Liver (tissue), 9 donors: Measurements from ENCODE around the gene PAQR4. TPM values are rescaled to one million over a fixed set of nuclear protein-coding genes. Genes with fewer than 3 reads are reported as not detected.

ENCODE experiments used
- DNase-seq: peaks from one replicate; pipeline ENCODE4 v3.0.0-alpha.2; 2017; ENCODE audit warnings: low spot score
- H3K27ac ChIP-seq, 2 donors: one replicate each; pipeline ENCODE4 v1.7.0; 2013; ENCODE audit warnings: inconsistent platforms in 2 of 2, low read length in 2 of 2, control low read depth in 1 of 2, low read depth in 1 of 2, mild to moderate bottlenecking in 1 of 2
- H3K27me3 ChIP-seq, 4 donors: one replicate each; pipeline versions ENCODE4 v1.6.1 to v1.7.0; 2013; ENCODE audit warnings: low read length in 3 of 4, inconsistent platforms in 1 of 4, mild to moderate bottlenecking in 1 of 4, moderate library complexity in 1 of 4; ENCODE audit not compliant: control insufficient read depth in 4 of 4, insufficient read depth in 4 of 4
- H3K36me3 ChIP-seq, 4 donors: one replicate each; pipeline versions ENCODE4 v1.6.1 to v1.7.0; 2013; ENCODE audit warnings: low read length in 3 of 4, mild to moderate bottlenecking in 3 of 4, low read depth in 1 of 4, moderate library complexity in 1 of 4; ENCODE audit not compliant: control insufficient read depth in 4 of 4, insufficient read depth in 3 of 4
- H3K4me1 ChIP-seq, 4 donors: one replicate each; pipeline versions ENCODE4 v1.6.1 to v1.7.0; 2013; ENCODE audit warnings: low read length in 3 of 4, mild to moderate bottlenecking in 3 of 4, moderate library complexity in 1 of 4; ENCODE audit not compliant: control insufficient read depth in 4 of 4, insufficient read depth in 4 of 4
- H3K4me3 ChIP-seq, 3 donors: one replicate each; pipeline versions ENCODE4 v1.6.1 to v1.7.0; 2013; ENCODE audit warnings: low read length in 3 of 3, control low read depth in 1 of 3, low read depth in 1 of 3, mild to moderate bottlenecking in 1 of 3
- H3K9ac ChIP-seq, 2 donors: one replicate each; pipeline ENCODE4 v1.7.0; 2013; ENCODE audit warnings: low read length in 2 of 2, mild to moderate bottlenecking in 2 of 2, moderate library complexity in 2 of 2, control low read depth in 1 of 2, low read depth in 1 of 2
- H3K9me3 ChIP-seq, 4 donors: one replicate each; pipeline versions ENCODE4 v1.6.1 to v1.7.0; 2013; ENCODE audit warnings: low read length in 3 of 4; ENCODE audit not compliant: control insufficient read depth in 4 of 4
- FOXA2 ChIP-seq: IDR thresholded peaks from 2 replicates; pipeline ENCODE4 v1.6.1; 2016; ENCODE audit warnings: antibody characterized with exemption
- GABPA ChIP-seq, 2 donors: IDR thresholded peaks in 1 of 2; conservative IDR thresholded peaks in 1 of 2; 2 replicates each; pipeline ENCODE4 v1.6.1; 2016; ENCODE audit warnings: antibody characterized with exemption in 2 of 2, mild to moderate bottlenecking in 1 of 2, moderate library complexity in 1 of 2
- HNF4A ChIP-seq, 2 donors: conservative IDR thresholded peaks; 2 replicates each; pipeline ENCODE4 v1.6.1; 2016; ENCODE audit warnings: antibody characterized with exemption in 2 of 2, mild to moderate bottlenecking in 2 of 2
- HNF4G ChIP-seq: IDR thresholded peaks from 2 replicates; pipeline ENCODE4 v1.6.1; 2016; ENCODE audit warnings: antibody characterized with exemption
- JUND ChIP-seq, 2 donors: IDR thresholded peaks; 2 replicates each; pipeline ENCODE4 v1.6.1; 2016; ENCODE audit warnings: antibody characterized with exemption in 2 of 2
- NR2F2 ChIP-seq: IDR thresholded peaks from 2 replicates; pipeline ENCODE4 v1.6.1; 2016; ENCODE audit warnings: antibody characterized with exemption
- RAD21 ChIP-seq, 2 donors: IDR thresholded peaks; 2 replicates each; pipeline ENCODE4 v1.6.1; 2016; ENCODE audit warnings: antibody characterized with exemption in 2 of 2, mild to moderate bottlenecking in 2 of 2
- SP1 ChIP-seq: IDR thresholded peaks from 2 replicates; pipeline ENCODE4 v1.6.1; 2018; ENCODE audit warnings: antibody characterized with exemption, mild to moderate bottlenecking
- TAF1 ChIP-seq: conservative IDR thresholded peaks from 2 replicates; pipeline ENCODE4 v1.6.1; 2016; ENCODE audit warnings: antibody characterized with exemption, mild to moderate bottlenecking
- YY1 ChIP-seq: IDR thresholded peaks from 2 replicates; pipeline ENCODE4 v1.6.1; 2016; ENCODE audit warnings: antibody characterized with exemption, mild to moderate bottlenecking
- WGBS: extraction: QIAGEN DNeasy Blood & Tissue Kit; methylation state at CpG from one replicate; pipeline ENCODE4 v1.1.7; 2013; 5-methylcytosine and 5-hydroxymethylcytosine counted together
- polyA plus RNA-seq, 2 donors: library from polyadenylated mRNA; stranded (reverse) in 1 of 2; unstranded in 1 of 2; fragments of 200-250 nt in 1 of 2; fragments of >200 nt in 1 of 2; fragmentation: Nextera tagmentation in 1 of 2; extraction: Ambion mirVana in 1 of 2; gene quantifications; one replicate each; pipeline versions ENCODE4 v1.2.1 to v1.2.3, GENCODE V29; 2013 to 2015
- total RNA-seq, 2 donors: library from RNA; depleted of rRNA; stranded (reverse); fragments of >200 nt; gene quantifications; one replicate each; pipeline ENCODE4 v1.2.3, GENCODE V29; 2014
- TF ChIP-seq, protein P1 (sequence below): fragments of 150-350 bp; IDR thresholded peaks from 2 replicates; pipeline ENCODE4 v1.5.1; 2017; ENCODE audit warnings: improper control_type of control experiment, low read depth, low read length; ENCODE audit not compliant: missing input control
- TF ChIP-seq, protein P2 (sequence below): IDR thresholded peaks from 2 replicates; pipeline ENCODE4 v1.6.1; 2016; ENCODE audit warnings: antibody characterized with exemption, mild to moderate bottlenecking
- donor health status: healthy.
- donor health status: healthy.
- donor health status: healthy.
- donor health status: healthy.
- donor health status: healthy.

PAQR4 gene
- total and polyA plus RNA-seq, 4 donors = 0.63 to 9.9 (median 2.0) TPM

DNA sequence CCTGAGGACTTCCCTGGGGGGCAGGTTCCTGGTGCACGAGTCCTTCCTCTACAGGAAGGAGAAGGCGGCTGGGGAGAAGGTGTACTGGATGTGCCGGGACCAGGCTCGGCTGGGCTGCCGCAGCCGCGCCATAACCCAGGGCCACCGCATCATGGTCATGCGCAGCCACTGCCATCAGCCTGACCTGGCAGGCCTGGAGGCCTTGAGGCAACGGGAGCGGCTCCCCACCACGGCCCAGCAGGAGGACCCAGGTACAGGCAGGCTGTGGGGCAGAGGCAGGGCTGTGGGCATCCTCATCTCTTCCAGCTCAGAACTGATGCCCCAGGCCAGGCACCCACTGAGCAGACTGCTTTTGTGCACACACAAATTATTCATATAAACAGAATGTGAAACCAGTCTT lies 30.9 kb upstream of the PAQR4 start:
- Histone ChIP-seq H3K9me3 (no peaks in the 10 kb centered on the region), H3K4me1 (no peaks in the 10 kb centered on the region), H3K36me3 (peaks cover 6 to 59% (median 18%) of the 10 kb centered on the region in 4 donors), H3K27me3 (no peaks in the 10 kb centered on the region), H3K9ac (no peak overlapping the region), H3K27ac (no peak overlapping the region), H3K4me3 (no peak overlapping the region)
- no peak for TF ChIP-seq RAD21 (IDR thresholded peaks at IDR 0.05)
- no peak for TF ChIP-seq YY1
- TF ChIP-seq, protein P1, sequence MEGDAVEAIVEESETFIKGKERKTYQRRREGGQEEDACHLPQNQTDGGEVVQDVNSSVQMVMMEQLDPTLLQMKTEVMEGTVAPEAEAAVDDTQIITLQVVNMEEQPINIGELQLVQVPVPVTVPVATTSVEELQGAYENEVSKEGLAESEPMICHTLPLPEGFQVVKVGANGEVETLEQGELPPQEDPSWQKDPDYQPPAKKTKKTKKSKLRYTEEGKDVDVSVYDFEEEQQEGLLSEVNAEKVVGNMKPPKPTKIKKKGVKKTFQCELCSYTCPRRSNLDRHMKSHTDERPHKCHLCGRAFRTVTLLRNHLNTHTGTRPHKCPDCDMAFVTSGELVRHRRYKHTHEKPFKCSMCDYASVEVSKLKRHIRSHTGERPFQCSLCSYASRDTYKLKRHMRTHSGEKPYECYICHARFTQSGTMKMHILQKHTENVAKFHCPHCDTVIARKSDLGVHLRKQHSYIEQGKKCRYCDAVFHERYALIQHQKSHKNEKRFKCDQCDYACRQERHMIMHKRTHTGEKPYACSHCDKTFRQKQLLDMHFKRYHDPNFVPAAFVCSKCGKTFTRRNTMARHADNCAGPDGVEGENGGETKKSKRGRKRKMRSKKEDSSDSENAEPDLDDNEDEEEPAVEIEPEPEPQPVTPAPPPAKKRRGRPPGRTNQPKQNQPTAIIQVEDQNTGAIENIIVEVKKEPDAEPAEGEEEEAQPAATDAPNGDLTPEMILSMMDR = no peak
- no peak for TF ChIP-seq TAF1
- no peak for TF ChIP-seq GABPA (IDR thresholded peaks at IDR 0.05 in 1 of 2, conservative IDR thresholded peaks at IDR 0.05 in 1 of 2)
- TF ChIP-seq HNF4G = no peak
- no peak for TF ChIP-seq FOXA2
- TF ChIP-seq, protein P2, sequence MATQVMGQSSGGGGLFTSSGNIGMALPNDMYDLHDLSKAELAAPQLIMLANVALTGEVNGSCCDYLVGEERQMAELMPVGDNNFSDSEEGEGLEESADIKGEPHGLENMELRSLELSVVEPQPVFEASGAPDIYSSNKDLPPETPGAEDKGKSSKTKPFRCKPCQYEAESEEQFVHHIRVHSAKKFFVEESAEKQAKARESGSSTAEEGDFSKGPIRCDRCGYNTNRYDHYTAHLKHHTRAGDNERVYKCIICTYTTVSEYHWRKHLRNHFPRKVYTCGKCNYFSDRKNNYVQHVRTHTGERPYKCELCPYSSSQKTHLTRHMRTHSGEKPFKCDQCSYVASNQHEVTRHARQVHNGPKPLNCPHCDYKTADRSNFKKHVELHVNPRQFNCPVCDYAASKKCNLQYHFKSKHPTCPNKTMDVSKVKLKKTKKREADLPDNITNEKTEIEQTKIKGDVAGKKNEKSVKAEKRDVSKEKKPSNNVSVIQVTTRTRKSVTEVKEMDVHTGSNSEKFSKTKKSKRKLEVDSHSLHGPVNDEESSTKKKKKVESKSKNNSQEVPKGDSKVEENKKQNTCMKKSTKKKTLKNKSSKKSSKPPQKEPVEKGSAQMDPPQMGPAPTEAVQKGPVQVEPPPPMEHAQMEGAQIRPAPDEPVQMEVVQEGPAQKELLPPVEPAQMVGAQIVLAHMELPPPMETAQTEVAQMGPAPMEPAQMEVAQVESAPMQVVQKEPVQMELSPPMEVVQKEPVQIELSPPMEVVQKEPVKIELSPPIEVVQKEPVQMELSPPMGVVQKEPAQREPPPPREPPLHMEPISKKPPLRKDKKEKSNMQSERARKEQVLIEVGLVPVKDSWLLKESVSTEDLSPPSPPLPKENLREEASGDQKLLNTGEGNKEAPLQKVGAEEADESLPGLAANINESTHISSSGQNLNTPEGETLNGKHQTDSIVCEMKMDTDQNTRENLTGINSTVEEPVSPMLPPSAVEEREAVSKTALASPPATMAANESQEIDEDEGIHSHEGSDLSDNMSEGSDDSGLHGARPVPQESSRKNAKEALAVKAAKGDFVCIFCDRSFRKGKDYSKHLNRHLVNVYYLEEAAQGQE = no peak
- TF ChIP-seq SP1 = no peak
- TF ChIP-seq JUND (IDR thresholded peaks at IDR 0.05) = no peak
- TF ChIP-seq HNF4A (conservative IDR thresholded peaks at IDR 0.05) = no peak
- no peak for TF ChIP-seq NR2F2
- whole genome bisulfite sequencing = 97% methylated on average over 12 of the region's 12 CpGs
- no peak for DNase-seq

DNA sequence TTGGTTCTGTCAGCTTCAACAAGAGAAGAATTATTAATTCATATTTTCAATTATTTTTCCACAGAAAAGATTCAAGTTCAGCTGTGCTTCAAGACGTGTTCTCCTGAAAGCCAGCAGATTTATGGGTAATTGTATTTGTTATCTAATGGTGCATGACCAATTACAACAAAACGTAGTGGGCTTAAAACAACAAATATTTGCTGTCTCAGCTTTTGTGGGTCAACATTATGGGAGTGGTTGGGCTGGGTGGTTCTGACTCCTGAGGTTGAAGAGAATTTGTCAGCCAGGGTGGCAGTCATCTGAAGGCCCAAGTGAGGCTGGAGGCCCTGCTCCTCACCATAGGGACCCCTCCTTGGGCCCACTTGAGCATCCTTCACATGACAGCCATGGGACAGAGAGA lies 29.2 kb upstream of the PAQR4 start:
- DNase-seq = no peak
- H3K36me3 ChIP-seq = peaks cover 6 to 47% (median 12%) of the 10 kb centered on the region in 4 donors

More for the DNA sequence above, 29.2 kb upstream of the PAQR4 start:
- no peaks in the 10 kb centered on the region for H3K4me1 ChIP-seq
- no peak for TF ChIP-seq NR2F2
- TF ChIP-seq, protein P2 = no peak
- H3K4me3 ChIP-seq = no peak overlapping the region
- no peaks in the 10 kb centered on the region for H3K27me3 ChIP-seq
- no peak overlapping the region for H3K27ac ChIP-seq
- WGBS = 84% methylated on average over 2 of the region's 2 CpGs
- no peak overlapping the region for H3K9ac ChIP-seq
- H3K9me3 ChIP-seq = no peaks in the 10 kb centered on the region
